NT2/D1 (cell line): ENCODE results near the gene OR8D2.

Experiments used
- SUZ12 ChIP-seq: IDR thresholded peaks from 2 replicates; pipeline ENCODE4 v1.6.1; 2011; ENCODE audit not compliant: insufficient read length, insufficient read depth; ENCODE audit errors: extremely low read depth
- YY1 ChIP-seq: IDR thresholded peaks from 2 replicates; pipeline ENCODE4 v1.6.1; 2011; ENCODE audit not compliant: insufficient read length, insufficient read depth
- ZNF274 ChIP-seq: IDR thresholded peaks from 2 replicates; pipeline ENCODE4 v1.6.1; 2011; ENCODE audit warnings: mild to moderate bottlenecking, low read depth, low read length

DNA sequence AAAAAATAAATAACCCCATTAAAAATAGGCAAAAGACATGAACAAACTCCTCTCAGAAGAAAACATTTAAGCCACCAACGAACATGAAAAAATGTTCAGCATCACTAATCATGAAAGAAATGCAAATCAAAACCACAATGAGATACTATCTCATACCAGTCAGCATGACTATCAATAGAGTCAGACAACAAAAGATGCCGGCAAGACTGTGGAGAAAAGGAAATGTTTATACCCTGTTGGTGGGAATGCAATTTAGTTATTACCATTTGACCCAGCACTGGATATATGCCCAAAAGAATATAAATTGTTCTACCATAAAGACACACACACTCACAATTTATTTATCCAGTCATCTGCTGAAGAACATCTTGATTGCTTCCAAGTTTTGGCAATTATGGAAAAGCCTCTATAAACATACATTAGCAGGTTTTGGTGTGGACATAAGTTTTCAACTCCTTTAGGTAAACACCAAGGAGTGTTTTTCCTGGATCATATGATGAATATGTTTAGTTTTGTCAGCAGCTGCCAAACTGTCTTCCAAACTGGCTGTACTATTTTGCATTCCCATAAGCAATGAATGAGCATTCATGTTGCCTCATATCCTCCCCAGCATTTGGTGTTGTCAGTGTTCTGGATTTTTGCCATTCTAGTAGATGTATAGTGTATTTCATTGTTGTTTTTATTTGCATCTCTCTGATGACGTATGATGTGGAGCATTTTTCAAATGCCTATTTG is 34.2 kb downstream of the OR8D2 start:
- no peak for TF ChIP-seq ZNF274
- TF ChIP-seq YY1, result no peak
- no peak for TF ChIP-seq SUZ12
